Lower leg skin (tissue), 4 donors: ENCODE measurements around the gene MUS81. TPM values are rescaled to one million over a fixed set of nuclear protein-coding genes. Genes with fewer than 3 reads are reported as not detected.

Source experiments
- DNase-seq, 2 donors: peaks; one replicate each; pipeline ENCODE4 v3.0.0-alpha.2; 2019; ENCODE audit warnings: low spot score in 2 of 2
- H3K4me3 ChIP-seq: fragments of 200-600 bp; sonication (generic); 2 replicates; pipeline ENCODE4 v1.5.1; 2017; ENCODE audit warnings: mild to moderate bottlenecking, low read depth; ENCODE audit not compliant: poor library complexity, severe bottlenecking
- POLR2A ChIP-seq, 2 donors: fragments of 450-650 bp; IDR thresholded peaks; one replicate each; pipeline ENCODE4 v1.6.1; 2016 to 2017; ENCODE audit warnings: antibody characterized with exemption in 2 of 2, mild to moderate bottlenecking in 1 of 2, moderate library complexity in 1 of 2
- WGBS, 2 donors: methylation state at CpG; one replicate each; pipeline ENCODE4 v1.1.5; 2018; 5-methylcytosine and 5-hydroxymethylcytosine counted together
- intact Hi-C: fragments of 100-400 bp; cut with DNase I; formaldehyde crosslinking; loops from one replicate; pipeline ENCODE4 v1.15.0; 2023; ENCODE audit warnings: low total_unique reads
- total RNA-seq, 4 donors: library from RNA; depleted of rRNA; stranded (reverse); fragments of >200 nt; gene quantifications; one replicate each; pipeline ENCODE4 v1.1.0, GENCODE V29; 2016
- TF ChIP-seq, protein P1 (sequence below), 3 donors: fragments of 450-650 bp; IDR thresholded peaks; one replicate each; pipeline ENCODE4 v1.5.1; 2016; ENCODE audit warnings: antibody characterized with exemption in 3 of 3, mild to moderate bottlenecking in 3 of 3, moderate library complexity in 2 of 3

The MUS81 gene
- total RNA-seq, 4 donors from 2014 or later = 29.3 to 38.1 (median 37.1) TPM

DNA sequence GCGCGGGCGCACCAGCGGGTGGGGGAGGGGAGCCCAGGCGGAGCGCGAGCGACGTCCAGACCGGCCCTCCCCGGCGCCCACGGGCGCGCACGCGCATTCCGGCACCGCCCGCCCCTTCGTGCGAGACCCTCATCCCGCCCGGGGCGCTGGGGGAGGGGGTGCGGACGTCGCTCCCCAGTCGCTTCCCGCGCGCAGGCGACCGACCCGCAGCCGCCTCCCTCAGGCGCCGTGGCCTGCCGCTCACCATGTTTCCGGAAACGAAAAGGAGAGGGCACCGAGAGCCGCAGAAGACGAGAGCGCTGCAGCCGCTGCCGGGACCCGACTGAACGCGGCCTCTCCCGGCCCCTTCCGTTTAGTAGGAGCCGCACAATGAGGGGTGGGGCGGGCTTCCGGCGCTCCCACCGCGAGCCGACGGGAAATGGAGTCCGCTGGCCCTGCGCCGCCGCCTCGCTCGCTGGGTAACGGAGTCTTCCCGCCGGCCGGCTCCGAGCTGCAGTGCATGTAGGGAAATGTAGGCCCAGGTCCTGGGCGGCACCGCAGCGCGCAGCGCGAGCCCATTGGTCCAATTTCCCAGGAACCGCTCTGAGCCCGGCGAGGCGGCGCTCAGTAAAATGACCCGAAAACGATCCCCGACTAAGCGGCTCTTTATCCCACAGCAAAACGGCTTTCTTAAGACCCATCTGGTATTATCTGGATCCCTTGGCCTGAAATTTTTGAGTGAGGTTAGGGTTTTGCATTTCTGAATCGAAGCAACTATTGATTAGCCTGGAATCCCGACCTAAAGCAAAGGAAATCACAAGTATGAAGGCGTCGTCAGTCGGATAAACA is 2.2 kb upstream of the MUS81 start, which contains the start of gene CFL1:
TSS of gene CFL1 (minus strand) at position 328 of the 828 bp plus-strand sequence. CDS start at position 247, 81 bp downstream.
- intact Hi-C loops = no loop called here
- 0% methylated on average over 48 to 50 of the region's 92 CpGs for WGBS, 2 donors
- peak within 1 kb of the TSS; percentile 94 for H3K4me3 ChIP-seq
- TF ChIP-seq, protein P1, sequence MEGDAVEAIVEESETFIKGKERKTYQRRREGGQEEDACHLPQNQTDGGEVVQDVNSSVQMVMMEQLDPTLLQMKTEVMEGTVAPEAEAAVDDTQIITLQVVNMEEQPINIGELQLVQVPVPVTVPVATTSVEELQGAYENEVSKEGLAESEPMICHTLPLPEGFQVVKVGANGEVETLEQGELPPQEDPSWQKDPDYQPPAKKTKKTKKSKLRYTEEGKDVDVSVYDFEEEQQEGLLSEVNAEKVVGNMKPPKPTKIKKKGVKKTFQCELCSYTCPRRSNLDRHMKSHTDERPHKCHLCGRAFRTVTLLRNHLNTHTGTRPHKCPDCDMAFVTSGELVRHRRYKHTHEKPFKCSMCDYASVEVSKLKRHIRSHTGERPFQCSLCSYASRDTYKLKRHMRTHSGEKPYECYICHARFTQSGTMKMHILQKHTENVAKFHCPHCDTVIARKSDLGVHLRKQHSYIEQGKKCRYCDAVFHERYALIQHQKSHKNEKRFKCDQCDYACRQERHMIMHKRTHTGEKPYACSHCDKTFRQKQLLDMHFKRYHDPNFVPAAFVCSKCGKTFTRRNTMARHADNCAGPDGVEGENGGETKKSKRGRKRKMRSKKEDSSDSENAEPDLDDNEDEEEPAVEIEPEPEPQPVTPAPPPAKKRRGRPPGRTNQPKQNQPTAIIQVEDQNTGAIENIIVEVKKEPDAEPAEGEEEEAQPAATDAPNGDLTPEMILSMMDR (IDR thresholded peaks at IDR 0.05) = no peak
- TF ChIP-seq POLR2A (IDR thresholded peaks at IDR 0.05) = peak in 1 of 2 donors; percentile 76
- peak; percentile 97 to 100 for DNase-seq

DNA sequence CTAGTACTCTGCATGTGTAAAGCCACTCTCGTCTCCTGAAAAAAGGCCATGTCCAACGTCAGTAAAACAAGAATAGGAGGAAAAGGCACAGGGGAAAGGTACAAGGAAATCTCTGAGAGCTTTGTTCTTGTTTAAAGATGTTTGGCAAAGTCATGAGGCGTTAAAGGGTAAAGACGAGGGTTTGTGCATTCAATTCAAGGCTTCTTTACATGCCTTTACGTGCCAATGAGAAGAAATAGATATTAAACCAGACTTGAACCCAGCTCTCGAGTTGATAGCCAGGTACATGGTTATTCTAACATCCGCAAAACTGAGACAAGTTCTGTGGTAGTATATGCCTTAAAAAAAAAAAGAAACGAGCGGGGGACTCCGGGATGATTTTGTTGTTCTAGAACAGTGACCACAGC is 1.5 kb upstream of the MUS81 start:
- 0 to 1% methylated on average over 10 of the region's 10 CpGs for WGBS, 2 donors
- intact Hi-C loops = no loop called here

DNA sequence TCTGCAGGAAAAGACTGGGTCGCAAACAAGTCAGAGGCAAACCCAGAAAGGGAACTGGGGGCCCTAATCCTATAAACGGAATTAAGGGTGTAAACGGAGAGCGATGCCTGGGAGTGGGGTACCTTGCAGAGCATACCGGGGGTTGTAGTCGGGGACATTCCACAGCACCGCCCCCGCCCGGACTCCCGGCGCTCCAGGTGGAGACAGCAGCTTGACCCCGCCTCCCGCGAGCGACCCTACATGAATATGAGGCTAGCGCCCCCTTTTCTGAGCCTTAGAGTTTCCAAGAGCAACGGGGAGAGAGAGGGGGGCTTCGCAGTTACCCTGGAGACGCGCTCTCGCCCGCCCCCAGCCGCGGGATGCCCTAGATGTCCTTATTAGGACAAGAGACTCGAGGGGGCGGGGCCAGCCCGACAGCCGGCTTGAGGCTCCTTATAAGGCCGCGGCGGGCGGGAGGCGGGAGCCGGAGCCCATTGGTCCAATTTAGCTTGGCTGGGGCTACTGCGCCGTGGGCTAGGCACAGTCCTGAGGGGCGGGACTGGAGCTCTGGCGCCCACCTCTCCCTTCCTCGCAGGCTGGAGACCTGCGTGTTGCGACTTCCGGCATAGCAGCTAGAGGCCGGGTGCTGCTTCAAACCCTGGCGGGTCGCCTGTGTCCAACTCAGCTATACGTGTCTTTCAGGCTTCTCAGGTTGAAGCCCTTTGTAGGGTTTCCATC is 980 bp upstream of the MUS81 start:
- intact Hi-C loops = no loop called here
- peak; percentile 99 to 100 for DNase-seq
- WGBS, 2 donors = 2% methylated on average over 25 to 46 of the region's 46 CpGs
- peak overlapping the region; percentile 49 for H3K4me3 ChIP-seq
- peak in 1 of 2 donors; percentile 86 for TF ChIP-seq POLR2A (IDR thresholded peaks at IDR 0.05)
- TF ChIP-seq, protein P1 (IDR thresholded peaks at IDR 0.05) = no peak

More for the DNA sequence above, 1.5 kb upstream of the MUS81 start:
- no peak overlapping the region for H3K4me3 ChIP-seq
- TF ChIP-seq, protein P1 (IDR thresholded peaks at IDR 0.05) = no peak
- no peak for TF ChIP-seq POLR2A (IDR thresholded peaks at IDR 0.05)
- DNase-seq = no peak

DNA sequence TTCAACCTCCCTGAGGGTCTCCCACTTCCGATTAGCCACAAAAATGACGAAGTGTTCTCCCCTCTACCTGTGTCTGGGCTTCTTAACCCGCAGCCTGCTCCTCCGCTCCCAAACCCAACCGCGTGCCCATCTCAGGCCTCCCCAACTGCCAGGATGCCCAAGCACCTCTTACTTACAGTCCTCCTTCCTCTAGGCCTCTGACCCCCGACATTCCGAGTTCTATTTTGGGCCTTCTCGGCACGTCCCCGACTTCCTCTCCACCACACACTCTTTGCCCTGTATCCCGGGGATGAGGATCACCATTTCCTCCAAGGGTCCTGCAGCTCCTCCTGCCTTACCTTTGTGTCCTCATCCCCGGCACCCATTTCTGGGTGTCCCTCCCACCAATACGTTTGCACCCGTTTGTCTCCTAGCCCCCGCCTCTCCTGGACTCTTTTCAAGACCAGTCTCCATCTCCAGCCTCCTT is 388 bp upstream of the MUS81 start:
- peak in 1 of 2 donors; percentile 91 for DNase-seq
- intact Hi-C loops = no loop called here
- TF ChIP-seq, protein P1 (IDR thresholded peaks at IDR 0.05) = no peak
- TF ChIP-seq POLR2A (IDR thresholded peaks at IDR 0.05) = no peak
- peak overlapping the region; percentile 49 for H3K4me3 ChIP-seq
- 0 to 1% methylated on average over 16 of the region's 16 CpGs for WGBS, 2 donors

DNA sequence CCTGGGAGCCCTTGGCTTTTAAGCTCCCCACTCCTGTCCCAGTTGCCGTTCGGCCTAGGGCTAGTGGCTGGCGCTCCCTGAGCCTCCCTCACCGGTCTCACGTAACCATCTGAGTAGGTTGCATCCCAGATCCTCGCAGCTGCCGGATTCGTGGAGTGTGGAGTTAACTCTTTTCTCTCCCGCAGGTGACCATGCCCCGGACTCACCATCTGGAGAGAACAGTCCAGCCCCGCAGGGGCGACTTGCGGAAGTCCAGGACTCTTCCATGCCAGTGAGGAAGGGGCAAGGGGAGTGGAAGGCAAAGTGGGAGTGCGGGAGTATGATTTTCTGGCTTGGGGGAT is 902 bp downstream of the MUS81 start:
- 6 to 10% methylated on average over 14 of the region's 14 CpGs for WGBS, 2 donors
- DNase-seq = peak in 1 of 2 donors; percentile 24
- intact Hi-C loops = no loop called here
- no peak for TF ChIP-seq POLR2A (IDR thresholded peaks at IDR 0.05)
- TF ChIP-seq, protein P1 (IDR thresholded peaks at IDR 0.05) = no peak
- peak overlapping the region; percentile 49 for H3K4me3 ChIP-seq
